Transverse colon (tissue), 4 donors: ENCODE measurements around the gene GCDH. TPM values are rescaled to one million over a fixed set of nuclear protein-coding genes. Genes with fewer than 3 reads are reported as not detected.

Experiments
- DNase-seq: peaks from one replicate; pipeline ENCODE4 v3.0.0-alpha.2; 2019
- H3K27ac ChIP-seq, 4 donors: fragments of 200-600 bp; sonication (generic); 2 replicates each; pipeline ENCODE4 v1.5.1; 2016 to 2018; ENCODE audit warnings: inconsistent platforms in 4 of 4
- H3K27me3 ChIP-seq: fragments of 200-600 bp; sonication (generic); 2 replicates; pipeline ENCODE4 v1.5.1; 2017; ENCODE audit warnings: inconsistent platforms
- H3K36me3 ChIP-seq, 4 donors: fragments of 200-600 bp; sonication (generic); 2 replicates each; pipeline ENCODE4 v1.5.1; 2017 to 2019; ENCODE audit warnings: inconsistent platforms in 4 of 4
- H3K4me1 ChIP-seq, 4 donors: fragments of 200-600 bp; sonication (generic); 2 replicates each; pipeline ENCODE4 v1.5.1; 2017 to 2020; ENCODE audit warnings: inconsistent platforms in 4 of 4
- H3K4me3 ChIP-seq, 4 donors: fragments of 200-600 bp; sonication (generic); 1 replicate in 1 of 4; 2 replicates in 3 of 4; pipeline versions ENCODE4 v1.5.1 to v1.6.1; 2017 to 2019; ENCODE audit warnings: inconsistent platforms in 4 of 4
- H3K9me3 ChIP-seq, 2 donors: fragments of 200-600 bp; sonication (generic); 2 replicates each; pipeline ENCODE4 v1.5.1; 2017 to 2019; ENCODE audit warnings: inconsistent platforms in 2 of 2
- CTCF ChIP-seq, 5 experiments: fragments of 200-600 bp in 3 of 5; fragments of 450-650 bp in 2 of 5; sonication (generic) in 3 of 5; IDR thresholded peaks; 1 replicate in 2 of 5; 2 replicates in 3 of 5; pipeline ENCODE4 v1.5.1; 2016 to 2017; ENCODE audit warnings: antibody characterized with exemption in 5 of 5, inconsistent platforms in 3 of 5, mild to moderate bottlenecking in 2 of 5, moderate library complexity in 1 of 5
- EP300 ChIP-seq: sonication (generic); formaldehyde crosslinking; IDR thresholded peaks from one replicate; pipeline ENCODE4 v1.6.1; 2017; ENCODE audit warnings: antibody characterized with exemption, low read depth
- POLR2A ChIP-seq: fragments of 450-650 bp; IDR thresholded peaks from one replicate; pipeline ENCODE4 v1.6.1; 2016; ENCODE audit warnings: antibody characterized with exemption, mild to moderate bottlenecking, moderate library complexity
- POLR2AphosphoS5 ChIP-seq, 3 donors: sonication (generic); formaldehyde crosslinking; IDR thresholded peaks; one replicate each; pipeline ENCODE4 v1.6.1; 2016; ENCODE audit warnings: antibody characterized with exemption in 3 of 3
- WGBS, 2 donors: methylation state at CpG; one replicate each; pipeline ENCODE4 v1.1.5; 2018; ENCODE audit warnings: low coverage in 1 of 2; 5-methylcytosine and 5-hydroxymethylcytosine counted together
- in situ Hi-C, 4 donors: fragments of 200-750 bp; cut with MboI; loops; one replicate each; pipeline versions ENCODE4 v1.15.0 to v1.15.1; 2017; ENCODE audit warnings: low sequenced_read_pairs in 3 of 4, low pct_ligation_motif_present in 1 of 4, low pct_unique_long_range_greater_than_20kb in 1 of 4
- intact Hi-C: fragments of 100-400 bp; cut with DNase I; formaldehyde crosslinking; loops from one replicate; pipeline ENCODE4 v1.15.1; 2023; ENCODE audit warnings: low total_unique reads
- total RNA-seq, 4 donors: library from RNA; depleted of rRNA; stranded (reverse); fragments of >200 nt; gene quantifications; one replicate each; pipeline ENCODE4 v1.1.0, GENCODE V29; 2016

Gene GCDH
- total RNA-seq, 4 donors from 2014 or later: 1.9 to 43.4 (median 33.2) TPM

GRCh38 chr19:12858041-12858928 lies 32.7 kb upstream of the GCDH start:
- Histone ChIP-seq H3K4me1 (no peaks in the 10 kb centered on the region), H3K27ac (no peak overlapping the region), H3K9me3 (no peaks in the 10 kb centered on the region), H3K4me3 (no peak overlapping the region), H3K36me3 (no peaks in the 10 kb centered on the region), H3K27me3 (no peaks in the 10 kb centered on the region)
- intact Hi-C loops (no loop called here), in situ Hi-C loops (no loop called here)
- 94% methylated on average over 35 of the region's 35 CpGs; no CpG with 5 or more reads in 1 of the 2 donors for WGBS, 2 donors
- TF ChIP-seq POLR2A: no peak
- TF ChIP-seq EP300: no peak
- no peak for TF ChIP-seq CTCF (IDR thresholded peaks at IDR 0.05)
- no peak for TF ChIP-seq POLR2AphosphoS5 (IDR thresholded peaks at IDR 0.05)
- no peak for DNase-seq

GRCh38 chr19:12859546-12859945 lies 31.4 kb upstream of the GCDH start:
- intact Hi-C loops (no loop called here), in situ Hi-C loops (no loop called here)
- no peak for DNase-seq
- TF ChIP-seq EP300 (no peak), POLR2A (no peak), CTCF (IDR thresholded peaks at IDR 0.05) (no peak), POLR2AphosphoS5 (IDR thresholded peaks at IDR 0.05) (no peak)
- no peaks in the 10 kb centered on the region for H3K4me1 ChIP-seq
- no peak overlapping the region for H3K4me3 ChIP-seq
- H3K27me3 ChIP-seq: no peaks in the 10 kb centered on the region
- no peak overlapping the region for H3K27ac ChIP-seq
- WGBS, 2 donors: 54 to 76% methylated on average over 3 to 7 of the region's 7 CpGs
- H3K9me3 ChIP-seq: no peaks in the 10 kb centered on the region
- H3K36me3 ChIP-seq: no peaks in the 10 kb centered on the region

- in situ Hi-C loops: no loop called here
- Histone ChIP-seq H3K9me3 (no peaks in the 10 kb centered on the region), H3K4me1 (peaks cover 5 to 12% (median 10%) of the 10 kb centered on the region in 4 donors), H3K27me3 (no peaks in the 10 kb centered on the region), H3K36me3 (no peaks in the 10 kb centered on the region), H3K4me3 (no peak overlapping the region), H3K27ac (no peak overlapping the region)
- no peak for DNase-seq
- WGBS, 2 donors: 86% methylated on average over 4 of the region's 4 CpGs; no CpG with 5 or more reads in 1 of the 2 donors
- intact Hi-C loops: no loop called here
- TF ChIP-seq POLR2AphosphoS5 (IDR thresholded peaks at IDR 0.05): no peak
- TF ChIP-seq POLR2A: no peak
- no peak for TF ChIP-seq EP300
- TF ChIP-seq CTCF (IDR thresholded peaks at IDR 0.05): no peak
These were observed 26.8 kb upstream of the GCDH start for GRCh38 chr19:12864143-12864542.

- Histone ChIP-seq H3K27ac (no peak overlapping the region), H3K27me3 (no peaks in the 10 kb centered on the region), H3K36me3 (no peaks in the 10 kb centered on the region), H3K4me1 (peaks cover 5 to 12% (median 10%) of the 10 kb centered on the region in 4 donors), H3K4me3 (no peak overlapping the region), H3K9me3 (no peaks in the 10 kb centered on the region)
- intact Hi-C loops (no loop called here), in situ Hi-C loops (no loop called here)
- WGBS, 2 donors: 40 to 78% methylated on average over 5 to 34 of the region's 34 CpGs
- DNase-seq: peak; percentile 44
- TF ChIP-seq POLR2AphosphoS5 (IDR thresholded peaks at IDR 0.05) (no peak), CTCF (IDR thresholded peaks at IDR 0.05) (peak in 3 of 5 experiments; percentile 25 to 43 (median 26))
These were observed 25.9 kb upstream of the GCDH start for GRCh38 chr19:12864721-12865715.
